Tibial artery (tissue), 4 donors: ENCODE measurements around the gene LTBP4.

Experiments used
- DNase-seq, 2 donors: peaks; one replicate each; pipeline ENCODE4 v3.0.0-alpha.2; 2019
- H3K27ac ChIP-seq, 2 donors: fragments of 200-600 bp; sonication (generic) in 1 of 2; 1 replicate in 1 of 2; 2 replicates in 1 of 2; pipeline ENCODE4 v1.5.1; 2018 to 2019; ENCODE audit warnings: mild to moderate bottlenecking in 1 of 2
- H3K27me3 ChIP-seq, 2 donors: fragments of 200-600 bp; sonication (generic) in 1 of 2; one replicate each; pipeline versions ENCODE4 v1.5.1 to v1.6.0; 2016 to 2019
- H3K36me3 ChIP-seq, 3 donors: fragments of 200-600 bp; sonication (generic) in 2 of 3; one replicate each; pipeline ENCODE4 v1.5.1; 2016 to 2019; ENCODE audit warnings: mild to moderate bottlenecking in 2 of 3
- H3K4me1 ChIP-seq, 4 donors: fragments of 200-600 bp; sonication (generic) in 2 of 4; 1 replicate in 3 of 4; 2 replicates in 1 of 4; pipeline ENCODE4 v1.5.1; 2016 to 2019
- H3K4me3 ChIP-seq, 2 donors: fragments of 200-600 bp; sonication (generic) in 1 of 2; 1 replicate in 1 of 2; 2 replicates in 1 of 2; pipeline ENCODE4 v1.5.1; 2018 to 2019; ENCODE audit warnings: mild to moderate bottlenecking in 2 of 2
- H3K9me3 ChIP-seq, 3 donors: fragments of 200-600 bp; sonication (generic) in 1 of 3; one replicate each; pipeline ENCODE4 v1.5.1; 2016 to 2019
- CTCF ChIP-seq, 2 experiments: fragments of 200-600 bp in 1 of 2; fragments of 450-650 bp in 1 of 2; IDR thresholded peaks; one replicate each; pipeline ENCODE4 v1.5.1; 2017 to 2019; ENCODE audit warnings: antibody characterized with exemption in 2 of 2, mild to moderate bottlenecking in 1 of 2, moderate library complexity in 1 of 2
- intact Hi-C: fragments of 100-400 bp; cut with DNase I; formaldehyde crosslinking; loops from one replicate; pipeline ENCODE4 v1.15.0; 2023; ENCODE audit warnings: low total_unique reads

The LTBP4 gene

DNA sequence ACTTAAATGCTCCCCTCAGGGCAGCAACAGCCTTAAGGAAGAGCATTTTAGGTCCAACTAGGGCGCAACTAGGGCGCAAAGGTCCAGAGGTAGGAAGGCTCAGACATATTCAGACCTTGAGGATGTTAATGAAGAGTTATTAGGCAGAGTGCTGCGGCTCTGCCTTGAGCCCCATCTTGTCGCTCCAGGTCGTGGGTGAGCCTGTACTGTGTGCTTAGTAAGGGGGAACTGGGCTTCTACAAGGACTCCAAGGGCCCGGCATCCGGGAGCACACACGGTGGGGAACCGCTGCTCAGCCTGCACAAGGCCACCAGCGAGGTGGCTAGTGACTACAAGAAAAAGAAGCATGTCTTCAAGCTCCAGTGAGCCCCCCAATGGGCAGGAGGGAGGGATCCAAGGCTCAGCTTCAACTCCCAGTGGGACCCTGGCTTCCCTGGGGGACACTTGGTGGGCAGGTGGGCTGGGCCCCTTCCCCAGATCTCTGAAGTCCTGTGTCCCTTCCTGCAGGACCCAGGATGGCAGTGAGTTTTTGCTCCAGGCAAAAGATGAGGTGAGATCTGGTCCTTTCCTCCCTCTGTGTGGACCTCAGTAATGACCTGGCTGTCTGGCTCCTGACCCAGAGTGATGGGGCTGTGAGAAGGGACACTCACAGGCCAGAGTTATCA lies 29.2 kb upstream of the LTBP4 start:
- H3K27ac ChIP-seq, result peak overlapping the region; percentile 49 to 52
- H3K9me3 ChIP-seq, result no peaks in the 10 kb centered on the region
- no peak for TF ChIP-seq CTCF (IDR thresholded peaks at IDR 0.05)
- intact Hi-C loops, result no loop called here
- no peaks in the 10 kb centered on the region for H3K36me3 ChIP-seq
- no peak for DNase-seq
- peaks cover 0 to 34% (median 21%) of the 10 kb centered on the region in 4 donors for H3K4me1 ChIP-seq
- H3K4me3 ChIP-seq, result no peak overlapping the region
- peaks cover 0 to 16% of the 10 kb centered on the region in 2 donors for H3K27me3 ChIP-seq

- Histone ChIP-seq H3K4me1 (peaks cover 0 to 27% (median 14%) of the 10 kb centered on the region in 4 donors), H3K36me3 (peaks cover 2 to 9% (median 2%) of the 10 kb centered on the region in 3 donors), H3K27ac (no peak overlapping the region), H3K9me3 (no peaks in the 10 kb centered on the region), H3K27me3 (no peaks in the 10 kb centered on the region), H3K4me3 (no peak overlapping the region)
- intact Hi-C loops, result no loop called here
- no peak for DNase-seq
- TF ChIP-seq CTCF (IDR thresholded peaks at IDR 0.05), result no peak
Observed at GRCh38 chr19:40575326-40575725, 25.8 kb upstream of the LTBP4 start.

- peak overlapping the region; percentile 78 to 82 for H3K4me3 ChIP-seq
- no peaks in the 10 kb centered on the region for H3K27me3 ChIP-seq
- H3K27ac ChIP-seq, result peak overlapping the region; percentile 75 to 81
- H3K9me3 ChIP-seq, result no peaks in the 10 kb centered on the region
- peaks cover 0 to 20% (median 11%) of the 10 kb centered on the region in 4 donors for H3K4me1 ChIP-seq
- TF ChIP-seq CTCF (IDR thresholded peaks at IDR 0.05), result no peak
- intact Hi-C loops, result no loop called here
- no peak for DNase-seq
- peaks cover 10 to 17% (median 11%) of the 10 kb centered on the region in 3 donors for H3K36me3 ChIP-seq
Observed at GRCh38 chr19:40576151-40576584, 25.0 kb upstream of the LTBP4 start.

- intact Hi-C loops, result no loop called here
- H3K36me3 ChIP-seq, result peaks cover 10 to 24% (median 17%) of the 10 kb centered on the region in 3 donors
- peak within 1 kb of the TSS; percentile 75 to 81 for H3K27ac ChIP-seq
- peak; percentile 94 to 97 for DNase-seq
- TF ChIP-seq CTCF (IDR thresholded peaks at IDR 0.05), result no peak
- H3K4me3 ChIP-seq, result peak within 1 kb of the TSS; percentile 78 to 82
- H3K9me3 ChIP-seq, result no peaks in the 10 kb centered on the region
- no peaks in the 10 kb centered on the region for H3K27me3 ChIP-seq
- peaks cover 0 to 19% (median 11%) of the 10 kb centered on the region in 4 donors for H3K4me1 ChIP-seq
Observed at GRCh38 chr19:40576585-40577451, 24.4 kb upstream of the LTBP4 start, which contains the start of gene SHKBP1. Gene SHKBP1, plus strand, starts transcription at chr19:40576873. Its CDS starts 27 bp downstream, at chr19:40576900.

DNA sequence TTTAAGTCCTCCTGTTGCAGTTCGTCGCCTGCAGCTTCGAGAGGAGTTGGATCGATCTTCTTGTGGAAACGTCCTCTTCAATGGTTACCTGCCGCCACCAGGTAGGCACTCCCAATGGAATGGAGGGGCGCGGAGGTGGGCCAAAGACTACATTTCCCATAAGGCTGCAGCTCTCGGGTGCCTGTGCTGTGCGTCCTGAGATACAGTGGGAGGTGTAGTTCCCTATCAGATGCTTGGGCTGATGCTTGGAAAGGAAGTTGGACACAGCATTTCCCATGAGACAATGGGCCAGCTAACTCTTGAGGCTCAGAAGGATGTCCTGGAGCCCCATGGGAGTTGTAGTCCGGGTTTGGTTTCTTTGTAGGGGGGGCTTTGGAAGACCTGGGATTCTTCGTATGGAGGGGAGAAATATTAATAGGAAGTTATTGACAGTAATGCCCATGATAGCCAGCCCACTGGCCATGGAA lies 22.7 kb upstream of the LTBP4 start:
- H3K4me1 ChIP-seq, result peaks cover 0 to 19% (median 11%) of the 10 kb centered on the region in 4 donors
- no peaks in the 10 kb centered on the region for H3K9me3 ChIP-seq
- no peak for TF ChIP-seq CTCF (IDR thresholded peaks at IDR 0.05)
- H3K4me3 ChIP-seq, result no peak overlapping the region
- no peak for DNase-seq
- no peaks in the 10 kb centered on the region for H3K27me3 ChIP-seq
- peaks cover 16 to 40% (median 34%) of the 10 kb centered on the region in 3 donors for H3K36me3 ChIP-seq
- no peak overlapping the region for H3K27ac ChIP-seq
- intact Hi-C loops, result no loop called here
